Hepatocyte (in vitro differentiated cells): ENCODE data around the gene PSMD8.

Experiments used
- EZH2 ChIP-seq: fragments of 200-600 bp; sonication (generic); IDR thresholded peaks from 2 replicates; pipeline ENCODE4 v1.6.1; 2016; ENCODE audit warnings: antibody characterized with exemption, mild to moderate bottlenecking, borderline replicate concordance
- EZH2phosphoT487 ChIP-seq: fragments of 200-600 bp; sonication (generic); IDR thresholded peaks from one replicate; pipeline ENCODE4 v1.6.1; 2018; ENCODE audit warnings: antibody characterized with exemption, mild to moderate bottlenecking, low read depth, moderate library complexity; ENCODE audit not compliant: unreplicated experiment, severe bottlenecking
- TF ChIP-seq, protein P1 (sequence below): fragments of 200-600 bp; sonication (generic); IDR thresholded peaks from 2 replicates; pipeline ENCODE4 v1.5.1; 2016; ENCODE audit warnings: antibody characterized with exemption, mild to moderate bottlenecking; ENCODE audit not compliant: poor library complexity

DNA sequence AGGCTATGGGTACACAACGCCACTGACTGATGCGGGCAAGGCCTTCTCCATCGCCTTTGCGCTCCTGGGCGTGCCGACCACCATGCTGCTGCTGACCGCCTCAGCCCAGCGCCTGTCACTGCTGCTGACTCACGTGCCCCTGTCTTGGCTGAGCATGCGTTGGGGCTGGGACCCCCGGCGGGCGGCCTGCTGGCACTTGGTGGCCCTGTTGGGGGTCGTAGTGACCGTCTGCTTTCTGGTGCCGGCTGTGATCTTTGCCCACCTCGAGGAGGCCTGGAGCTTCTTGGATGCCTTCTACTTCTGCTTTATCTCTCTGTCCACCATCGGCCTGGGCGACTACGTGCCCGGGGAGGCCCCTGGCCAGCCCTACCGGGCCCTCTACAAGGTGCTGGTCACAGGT, 47.8 kb upstream of the PSMD8 start:
- TF ChIP-seq, protein P1, sequence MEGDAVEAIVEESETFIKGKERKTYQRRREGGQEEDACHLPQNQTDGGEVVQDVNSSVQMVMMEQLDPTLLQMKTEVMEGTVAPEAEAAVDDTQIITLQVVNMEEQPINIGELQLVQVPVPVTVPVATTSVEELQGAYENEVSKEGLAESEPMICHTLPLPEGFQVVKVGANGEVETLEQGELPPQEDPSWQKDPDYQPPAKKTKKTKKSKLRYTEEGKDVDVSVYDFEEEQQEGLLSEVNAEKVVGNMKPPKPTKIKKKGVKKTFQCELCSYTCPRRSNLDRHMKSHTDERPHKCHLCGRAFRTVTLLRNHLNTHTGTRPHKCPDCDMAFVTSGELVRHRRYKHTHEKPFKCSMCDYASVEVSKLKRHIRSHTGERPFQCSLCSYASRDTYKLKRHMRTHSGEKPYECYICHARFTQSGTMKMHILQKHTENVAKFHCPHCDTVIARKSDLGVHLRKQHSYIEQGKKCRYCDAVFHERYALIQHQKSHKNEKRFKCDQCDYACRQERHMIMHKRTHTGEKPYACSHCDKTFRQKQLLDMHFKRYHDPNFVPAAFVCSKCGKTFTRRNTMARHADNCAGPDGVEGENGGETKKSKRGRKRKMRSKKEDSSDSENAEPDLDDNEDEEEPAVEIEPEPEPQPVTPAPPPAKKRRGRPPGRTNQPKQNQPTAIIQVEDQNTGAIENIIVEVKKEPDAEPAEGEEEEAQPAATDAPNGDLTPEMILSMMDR: no peak
- no peak for TF ChIP-seq EZH2
- TF ChIP-seq EZH2phosphoT487: no peak
